Measurements from ENCODE around the gene SLC35B2.

GRCh38 chr6:44214307-44214706, 43.0 kb downstream of the SLC35B2 start:
- no peak for TF ChIP-seq CTCF (IDR thresholded peaks at IDR 0.05)
- TF ChIP-seq POLR2A (IDR thresholded peaks at IDR 0.05): no peak
